Right renal pelvis (tissue), 4 donors: Measurements from ENCODE around the gene KCNJ10. TPM values are rescaled to one million over a fixed set of nuclear protein-coding genes. Genes with fewer than 3 reads are reported as not detected.
"Not testable (repeated sequence)": the region's sequence is repeated elsewhere in the genome, so short reads cannot be mapped to it uniquely, and the experiment has no call there.

Experiments used
- DNase-seq, 4 donors: peaks; one replicate each; pipeline ENCODE4 v3.0.0-alpha.2; 2013; ENCODE audit warnings: low read depth in 4 of 4, low spot score in 3 of 4, missing footprints in 1 of 4
- polyA plus RNA-seq, 4 donors: library from polyadenylated mRNA; unstranded; fragments of 120-200 nt; gene quantifications; one replicate each; pipeline ENCODE4 v1.2.1, GENCODE V29; 2013; ENCODE audit not compliant: insufficient read length in 4 of 4

The KCNJ10 gene
- 10 to 100 TPM; 24.5 to 33.1 (median 30.7) TPM for polyA plus RNA-seq

DNA sequence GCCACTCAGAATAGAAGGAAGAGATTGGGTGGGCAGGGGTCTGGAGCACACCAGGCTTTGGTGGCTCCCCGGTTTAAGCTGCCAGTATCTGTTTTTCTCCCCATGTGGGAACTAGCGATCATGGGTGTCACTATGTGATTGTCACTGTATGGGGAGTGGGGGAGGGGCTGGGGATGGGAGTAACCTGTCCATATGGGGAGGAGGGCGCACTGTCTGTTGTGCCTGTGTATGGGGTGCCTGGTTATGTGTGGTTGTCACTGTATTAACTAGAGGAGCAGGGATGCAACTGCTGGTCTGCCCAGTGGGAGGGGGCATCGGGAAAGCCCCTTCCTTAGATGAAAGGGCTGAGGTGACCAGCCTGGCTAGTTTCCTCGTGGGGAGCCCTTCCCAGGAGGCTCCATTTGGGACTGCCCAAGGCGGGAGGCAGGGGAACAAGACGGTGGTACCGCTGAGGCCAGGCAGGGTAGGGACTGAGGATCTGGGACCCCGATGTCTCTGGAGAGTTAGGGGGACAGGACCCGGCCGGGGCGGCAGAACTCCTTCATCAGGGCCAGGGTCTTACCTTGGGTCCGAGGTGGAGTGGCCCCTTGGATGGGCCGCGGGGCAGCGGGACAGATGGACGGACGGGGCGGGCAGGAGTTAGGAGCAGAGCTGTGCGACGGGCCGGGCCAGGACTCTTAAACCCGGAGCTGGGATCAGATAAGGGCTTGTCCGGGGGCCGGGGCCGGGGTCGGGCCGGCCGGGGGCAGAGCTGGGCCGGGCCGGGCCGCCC lies at the start of gene KCNJ10:
KCNJ10 (minus strand) TSS at position 701 of the 772 bp plus-strand sequence. CDS start 27,628 bp downstream, outside the sequence.
- no peak for DNase-seq

DNA sequence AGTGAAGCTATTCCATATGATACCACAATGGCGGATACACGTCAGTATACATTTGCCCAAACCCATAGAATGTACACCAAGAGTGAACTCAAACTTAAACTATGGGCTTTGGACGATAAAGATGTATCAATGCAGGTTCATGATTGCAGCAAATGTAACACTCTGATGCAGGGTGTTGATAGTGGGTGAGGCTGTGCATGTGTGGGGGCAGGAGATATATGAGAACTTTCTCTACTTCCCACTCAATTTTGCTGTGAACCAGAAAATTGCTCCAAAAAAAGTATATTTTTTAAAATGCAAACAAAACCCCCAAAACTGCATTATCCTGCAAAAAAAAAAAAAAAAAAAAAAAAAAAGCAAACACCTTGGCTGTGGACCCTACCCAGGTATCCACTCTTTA lies 49.0 kb upstream of the KCNJ10 start:
- no peak for DNase-seq

DNA sequence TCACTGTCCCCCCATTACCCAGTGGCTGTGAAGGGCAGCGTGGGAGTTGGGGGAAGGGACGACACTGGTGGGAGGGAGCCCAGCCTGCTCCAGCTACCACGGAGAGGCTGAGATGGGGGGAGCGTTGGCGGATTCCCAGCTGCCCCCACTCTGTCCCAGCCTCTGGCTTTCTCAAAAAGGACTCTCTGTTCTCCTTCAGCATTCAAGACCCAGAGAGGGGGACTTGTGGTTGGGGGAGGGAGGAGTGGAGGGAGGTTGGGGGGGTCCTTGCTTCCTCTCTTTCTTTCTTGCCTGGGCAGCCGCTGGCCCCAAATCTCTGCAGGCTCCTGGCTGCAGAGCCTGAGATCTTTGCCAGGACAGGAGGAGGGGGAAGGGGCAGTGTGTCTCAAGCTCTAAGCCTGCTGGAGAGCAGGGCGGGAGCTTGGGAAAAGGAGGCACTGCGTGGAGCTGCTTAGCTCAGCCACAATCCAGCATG lies 47.8 kb upstream of the KCNJ10 start:
- no peak for DNase-seq

DNA sequence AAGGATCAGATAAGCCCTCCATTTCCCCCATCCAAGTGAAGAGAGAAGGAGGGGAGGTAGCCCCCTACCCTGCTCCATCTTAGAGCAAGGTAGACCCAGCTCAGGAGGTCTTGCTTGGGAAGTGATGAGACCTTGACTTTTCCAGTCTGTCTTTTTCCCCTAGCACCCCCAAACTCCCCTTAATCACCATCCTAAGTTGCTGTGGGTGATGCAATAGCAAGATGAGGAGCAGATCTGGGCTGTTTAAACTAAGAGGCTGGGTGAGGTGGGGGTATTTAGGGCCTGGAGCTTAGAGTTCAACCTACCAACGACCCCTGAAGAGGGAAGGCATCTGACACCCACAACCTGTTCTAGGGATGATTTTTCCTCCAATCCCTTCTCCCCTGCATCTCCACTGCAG lies 47.3 kb upstream of the KCNJ10 start:
- no peak for DNase-seq

DNA sequence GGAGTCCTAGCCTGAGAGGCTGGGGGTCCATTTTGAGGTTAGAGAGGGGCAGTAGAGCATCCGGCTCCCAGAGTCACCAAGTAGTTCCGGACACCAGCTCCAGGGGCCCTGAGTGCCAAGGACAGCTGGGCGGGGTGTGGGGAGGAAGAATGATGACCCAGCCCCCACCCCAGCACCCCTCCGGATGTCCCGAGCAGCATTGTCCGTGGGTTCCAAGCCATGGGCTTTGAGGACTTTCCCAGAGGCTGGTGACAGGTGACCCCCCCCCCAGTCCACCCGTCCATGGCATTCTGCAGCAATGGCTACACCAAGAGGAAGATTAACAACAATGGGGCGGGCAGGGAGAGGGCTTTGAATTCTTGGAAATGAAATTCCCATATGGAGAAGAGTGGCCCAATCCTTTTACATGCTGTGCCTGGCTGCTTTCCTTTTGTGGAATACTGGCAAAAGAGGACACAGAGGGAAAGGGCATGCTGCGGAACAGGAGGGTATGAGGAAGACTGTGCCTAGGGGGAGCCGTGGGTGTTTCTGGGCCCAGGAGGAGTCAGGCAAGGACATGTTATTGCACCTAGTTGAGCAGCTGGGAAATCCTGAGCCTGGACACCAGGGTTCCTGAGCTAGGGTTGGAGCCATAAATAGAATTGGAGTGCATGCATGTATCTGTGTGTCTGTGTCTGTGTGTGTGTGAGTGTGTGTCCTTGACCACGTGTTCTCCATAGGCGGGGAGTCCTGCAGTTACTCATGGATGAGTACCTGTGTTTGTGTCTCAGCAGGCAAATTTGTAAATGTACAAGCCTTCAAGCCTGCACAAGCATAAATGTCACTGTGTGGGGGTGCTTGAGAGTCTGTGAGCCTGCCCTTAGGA lies 46.6 kb upstream of the KCNJ10 start:
- DNase-seq, result no peak

DNA sequence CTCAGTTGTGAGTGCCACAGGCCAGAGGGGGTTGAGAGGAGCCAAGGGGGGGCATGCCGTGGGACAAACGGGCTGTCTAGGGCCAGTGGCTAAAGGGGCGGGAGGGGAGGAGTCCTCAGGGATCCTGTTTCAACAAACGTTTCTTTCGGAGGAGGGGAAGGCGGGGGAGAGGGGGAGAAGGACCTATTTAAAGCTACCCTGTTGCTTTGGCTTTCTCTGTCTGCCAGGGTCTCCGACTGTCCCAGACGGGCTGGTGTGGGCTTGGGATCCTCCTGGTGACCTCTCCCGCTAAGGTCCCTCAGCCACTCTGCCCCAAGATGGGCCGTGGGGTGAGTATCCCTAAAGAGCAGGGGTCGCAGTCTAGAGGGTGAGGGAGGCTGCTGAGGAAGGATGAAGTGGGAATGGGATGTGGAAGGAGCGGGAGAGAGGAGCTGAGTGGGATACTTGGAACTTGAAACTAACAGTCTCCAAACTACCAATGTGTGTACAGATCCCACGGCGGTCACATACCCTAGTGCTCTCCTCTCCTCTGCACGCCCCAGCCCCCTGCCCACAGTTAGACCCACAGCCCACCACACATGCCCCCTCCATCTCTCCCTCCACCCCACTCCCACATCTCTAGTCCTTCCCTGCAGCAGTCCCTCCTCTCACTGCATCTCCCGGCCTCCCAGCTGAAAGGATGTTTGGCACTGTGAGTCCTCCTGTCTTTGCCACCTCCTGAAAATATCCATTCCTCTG lies 45.8 kb upstream of the KCNJ10 start, which contains the start of gene ATP1A2:
ATP1A2 (plus strand) TSS at position 215 of the 738 bp plus-strand sequence; CDS start at position 318, 103 bp downstream.
- DNase-seq, result no peak

DNA sequence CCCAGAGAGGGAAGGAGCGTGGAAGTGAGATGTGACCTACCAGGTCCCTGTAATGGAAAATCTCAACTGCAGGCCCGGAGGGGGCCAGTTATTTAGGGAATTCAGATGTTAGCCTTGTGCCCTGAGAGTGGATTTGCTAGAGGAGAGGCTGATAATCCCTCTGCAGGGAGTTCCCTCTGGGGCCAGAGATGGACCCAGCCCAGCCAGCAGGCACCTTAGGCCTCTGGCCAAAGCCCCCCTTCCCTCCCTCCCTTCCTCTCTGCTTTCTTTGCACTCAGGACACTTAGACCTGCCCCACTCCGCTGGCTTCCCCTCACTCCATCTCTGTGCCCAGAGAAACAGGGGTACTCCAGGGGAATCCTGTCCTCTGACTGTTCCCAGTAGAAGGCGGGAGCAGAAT lies 44.1 kb upstream of the KCNJ10 start:
- DNase-seq, result no peak

DNA sequence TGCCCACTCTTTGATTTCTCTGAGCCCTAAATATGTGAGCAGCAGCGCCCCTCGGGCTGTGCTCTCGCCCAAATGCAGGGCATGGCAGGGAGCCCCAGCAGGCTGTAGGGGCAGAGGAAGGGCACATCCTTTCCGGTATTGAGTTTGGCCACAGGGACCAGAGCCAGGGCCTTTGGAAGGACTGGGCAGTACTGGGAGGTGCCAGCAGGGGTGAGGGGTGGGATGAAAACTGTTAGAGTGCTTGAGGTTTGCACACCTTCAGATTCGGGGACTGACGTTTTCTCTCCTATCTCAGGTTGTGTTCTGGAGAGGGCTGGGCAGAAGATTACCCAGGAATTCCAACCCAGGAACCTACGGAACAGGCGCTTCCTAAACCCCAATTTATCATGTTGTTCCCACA lies 43.4 kb upstream of the KCNJ10 start:
- DNase-seq, result no peak

DNA sequence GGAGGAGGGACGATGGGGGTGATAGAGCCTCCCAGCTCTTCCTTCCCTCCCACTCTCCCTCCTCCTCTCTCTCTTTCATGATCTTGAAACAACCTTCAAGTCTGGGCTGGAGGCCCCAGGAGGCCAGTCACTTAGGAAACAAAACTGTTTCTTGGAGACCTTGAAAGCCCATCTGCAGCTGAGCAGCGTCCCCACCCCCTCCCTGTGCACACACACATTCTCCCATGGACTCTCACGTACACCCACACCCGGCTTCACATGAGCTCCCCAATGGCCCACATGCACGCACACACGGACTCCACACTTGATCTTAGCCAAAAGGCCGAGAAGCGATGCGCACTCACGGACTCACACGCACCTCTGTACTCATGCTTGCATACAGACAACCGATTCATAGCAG lies 42.4 kb upstream of the KCNJ10 start:
- no peak for DNase-seq

DNA sequence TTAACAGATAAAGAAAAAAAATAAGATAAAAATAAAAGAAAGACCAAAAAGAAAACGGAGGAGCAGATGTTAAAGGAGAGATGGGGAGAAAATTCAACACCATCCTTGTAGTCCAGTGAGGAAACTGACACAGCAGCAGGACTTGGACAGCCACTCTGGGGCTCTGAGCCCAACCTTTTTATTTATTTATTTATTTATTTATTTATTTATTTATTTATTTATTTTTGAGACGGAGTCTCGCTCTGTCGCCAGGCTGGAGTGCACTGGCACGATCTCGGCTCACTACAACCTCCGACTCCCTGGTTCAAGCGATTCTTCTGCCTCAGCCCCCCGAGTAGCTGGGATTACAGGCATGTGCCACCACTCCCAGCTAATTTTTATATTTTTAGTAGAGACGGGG lies 41.5 kb upstream of the KCNJ10 start:
- DNase-seq, result not testable (repeated sequence)

DNA sequence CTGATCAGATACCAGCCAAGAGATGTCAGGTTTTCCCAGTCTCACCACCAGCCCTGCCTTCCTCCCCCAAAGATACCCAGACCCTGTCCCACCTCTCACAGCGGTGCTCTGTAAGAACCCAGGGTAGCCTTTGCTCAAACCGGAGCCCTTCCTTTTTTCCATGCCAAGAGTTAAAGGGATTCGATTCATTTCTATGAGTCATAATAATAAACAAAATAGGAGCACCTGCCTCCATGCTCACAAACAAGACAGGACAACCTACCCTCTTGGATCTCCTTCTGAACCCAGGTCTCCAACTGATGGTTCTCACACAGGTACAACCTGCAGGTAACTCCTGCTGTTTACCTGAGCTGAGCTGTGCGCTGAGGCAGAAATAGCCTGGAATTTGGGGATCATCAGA lies 39.7 kb upstream of the KCNJ10 start:
- no peak for DNase-seq

DNA sequence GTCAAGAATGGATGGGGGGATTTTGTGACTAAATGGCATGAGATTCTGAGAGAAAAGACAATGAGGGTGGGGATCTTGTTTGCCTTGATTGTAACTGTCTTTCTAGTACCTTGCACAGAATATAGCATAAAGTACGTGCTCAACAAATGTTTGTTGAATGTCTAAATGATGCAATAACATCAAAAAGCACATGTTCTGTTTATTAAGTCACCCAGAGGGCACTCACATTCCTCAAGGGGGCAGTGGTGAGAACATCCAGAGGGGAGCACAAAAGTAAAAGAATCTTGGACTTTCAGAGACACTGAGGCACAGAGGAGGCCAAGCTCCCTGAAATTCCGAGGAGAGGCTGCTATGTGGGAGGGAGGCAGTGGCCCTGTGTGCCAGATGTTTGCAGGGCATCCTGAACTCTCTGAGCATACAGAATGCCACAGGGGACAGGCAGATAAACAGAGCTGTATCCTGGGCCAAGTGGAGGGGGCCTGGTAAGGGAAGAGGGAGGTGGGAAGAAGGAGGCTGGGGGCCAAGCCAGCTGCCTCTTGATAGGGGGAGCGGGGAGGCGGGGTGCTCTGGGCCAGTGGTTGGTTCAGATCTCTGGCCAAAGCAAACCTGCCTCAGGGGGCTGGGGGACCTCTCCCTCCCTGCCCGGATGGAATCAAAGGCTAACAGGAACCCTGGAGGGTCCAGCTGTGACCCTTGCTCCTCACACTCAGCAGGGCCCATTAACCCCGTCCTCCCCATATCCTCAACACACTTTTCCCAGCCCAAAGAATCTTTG lies 39.1 kb upstream of the KCNJ10 start:
- no peak for DNase-seq

DNA sequence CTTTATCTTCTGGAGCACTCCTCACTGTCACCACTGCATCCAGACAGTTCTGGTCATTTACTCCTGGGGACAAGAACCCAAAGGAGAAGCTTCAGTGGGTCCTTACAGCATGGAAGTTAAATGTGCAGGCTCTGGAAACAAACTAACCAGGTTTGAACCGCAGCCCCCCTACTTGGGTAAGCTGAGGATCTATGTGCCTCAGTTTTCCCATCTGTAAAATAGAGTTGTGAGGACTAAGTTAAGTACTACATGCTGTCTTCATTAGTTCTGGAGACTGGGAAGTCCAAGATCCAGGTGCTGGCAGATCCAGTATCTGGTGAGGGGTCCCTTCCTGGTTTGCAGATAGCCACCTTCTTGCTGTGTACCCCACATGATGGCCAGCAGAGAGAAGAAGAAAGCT lies 37.6 kb upstream of the KCNJ10 start:
- DNase-seq, result no peak

DNA sequence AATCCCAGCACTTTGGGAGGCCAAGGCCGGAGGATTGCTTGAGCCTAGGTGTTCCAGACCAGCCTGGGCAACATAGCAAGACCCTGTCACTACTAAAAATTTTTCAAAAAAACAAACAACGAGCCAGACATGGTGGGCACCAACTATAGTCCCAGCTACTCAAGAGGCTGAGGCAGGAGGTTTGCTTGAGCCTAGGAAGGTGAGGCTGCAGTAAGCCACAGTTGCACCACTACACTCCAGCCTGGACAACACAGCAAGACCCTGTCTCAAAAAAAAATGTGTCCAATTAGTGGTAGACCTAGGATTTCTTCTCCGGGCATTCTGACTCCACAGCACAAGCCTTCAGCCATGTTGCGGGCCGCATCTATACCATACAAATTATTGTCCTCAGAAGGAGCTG lies 35.2 kb upstream of the KCNJ10 start:
- no peak for DNase-seq

DNA sequence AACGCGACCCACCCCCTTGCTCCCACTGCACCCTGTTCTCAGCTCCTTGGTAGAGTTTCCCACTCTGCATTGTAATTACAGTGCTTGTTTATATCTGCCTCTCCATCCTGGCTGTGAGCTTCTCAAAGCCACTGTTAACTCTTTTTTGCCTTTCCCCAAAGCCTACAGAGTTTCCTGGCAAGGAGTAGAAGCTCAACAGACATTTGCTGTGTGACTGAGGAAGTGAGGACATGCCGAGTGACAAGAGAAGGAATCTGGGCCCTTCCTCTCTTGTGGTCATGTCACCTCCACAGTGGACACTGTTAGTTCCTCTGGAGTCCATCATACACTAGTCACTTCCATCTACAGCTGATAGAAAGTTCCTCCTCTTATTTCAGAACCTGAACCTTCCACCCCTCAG lies 34.5 kb upstream of the KCNJ10 start:
- no peak for DNase-seq

DNA sequence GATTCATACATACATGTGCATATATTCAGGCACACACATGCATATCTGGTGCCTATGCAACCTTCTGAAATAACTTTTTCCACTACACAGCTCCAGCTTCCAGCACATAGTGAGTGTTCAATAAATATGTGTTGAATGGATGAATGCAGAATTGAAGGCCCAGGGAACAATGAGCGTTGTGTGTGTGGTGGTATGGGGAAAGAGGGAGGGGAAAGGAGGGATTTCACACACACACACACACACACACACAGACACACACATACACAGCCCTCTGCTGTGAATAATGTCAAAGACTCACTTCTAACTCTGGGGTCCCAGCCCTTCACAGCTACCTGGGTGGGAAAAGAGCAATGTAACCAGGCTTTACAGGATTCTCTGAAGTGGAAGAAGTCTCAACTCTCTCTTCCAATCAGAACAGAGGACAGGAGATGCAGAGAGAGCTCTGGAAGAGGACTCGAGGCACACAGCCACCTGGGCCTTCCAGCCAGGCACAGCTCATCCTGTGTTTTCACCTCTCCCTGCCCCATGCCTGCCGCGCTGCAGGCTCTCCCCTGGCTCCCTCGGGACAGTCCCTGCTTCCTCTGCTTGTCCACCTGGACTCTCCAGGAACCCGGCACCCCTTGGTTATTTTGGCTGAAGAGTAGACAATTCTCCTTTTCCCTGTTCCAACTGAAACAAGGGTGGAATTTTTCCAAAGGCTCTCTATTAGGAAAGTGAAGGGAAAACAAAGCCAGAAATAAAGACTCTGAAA lies 33.9 kb upstream of the KCNJ10 start:
- DNase-seq, result no peak

DNA sequence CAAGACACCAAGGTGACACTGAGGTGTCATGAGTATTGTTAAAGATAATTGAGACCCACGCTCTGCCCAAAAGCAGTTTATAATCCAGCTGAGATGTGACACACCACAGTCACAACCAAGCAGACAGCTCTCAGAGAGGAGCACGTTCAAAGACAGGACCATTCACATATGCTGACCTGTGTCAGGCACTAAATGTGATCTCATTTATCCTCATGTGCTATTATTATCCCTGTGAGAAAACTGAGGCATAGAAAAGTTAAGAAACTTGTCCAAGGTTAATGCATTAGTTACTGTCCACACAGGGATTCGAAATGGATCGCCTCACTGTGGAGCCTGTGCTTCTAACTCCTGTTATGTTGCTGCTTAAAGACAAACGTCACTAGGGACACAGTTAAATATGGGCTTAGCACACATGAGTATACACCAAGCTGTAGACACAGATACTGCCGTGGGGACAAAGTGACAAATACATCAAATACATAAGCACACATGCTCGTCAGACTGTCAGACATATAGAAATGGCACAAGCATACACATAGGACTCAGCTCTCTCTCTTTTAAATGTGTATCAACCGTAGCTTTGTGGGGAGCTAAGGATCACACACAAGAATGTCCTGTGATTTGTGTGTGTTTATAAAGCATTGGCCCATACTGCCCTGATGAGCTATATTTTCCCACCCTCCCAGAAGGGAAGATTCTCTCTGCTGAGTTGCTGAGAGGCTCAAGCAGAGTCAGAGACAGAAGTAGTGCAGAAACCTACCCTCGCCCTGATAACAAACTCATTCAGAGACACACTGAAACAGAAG lies 32.0 kb upstream of the KCNJ10 start:
- DNase-seq, result no peak

DNA sequence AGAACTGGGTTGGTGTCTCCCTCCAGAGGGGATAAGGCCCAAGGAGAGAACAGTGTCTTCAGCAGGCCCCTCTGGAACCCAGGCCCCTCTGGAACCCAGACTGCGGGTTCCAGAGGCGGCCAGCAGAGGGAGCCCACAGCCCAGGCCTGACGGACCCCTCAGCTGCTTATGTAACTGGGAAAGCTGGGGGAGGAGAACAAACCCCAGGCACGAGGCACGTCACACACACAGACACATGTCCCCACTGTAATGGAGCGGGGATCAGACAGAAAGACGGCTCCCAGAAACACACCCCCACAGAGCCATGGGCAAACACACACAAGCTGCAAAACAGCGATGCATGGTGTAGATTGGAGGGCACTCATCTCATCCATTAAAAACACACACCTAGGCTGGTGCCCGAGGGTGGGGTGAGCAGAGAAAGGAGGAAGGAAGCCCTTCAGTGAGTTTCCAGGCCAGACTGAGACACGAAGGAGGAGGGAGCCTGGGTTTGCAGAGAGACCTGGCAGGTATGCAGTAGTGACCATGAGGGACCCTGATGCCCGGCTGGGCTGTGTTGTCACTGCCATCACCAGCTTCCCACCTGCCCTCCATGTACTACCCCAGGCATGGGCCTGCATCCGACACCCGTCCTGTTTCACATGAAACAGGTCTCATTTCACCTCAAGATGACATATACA lies 31.2 kb upstream of the KCNJ10 start:
- peak in 3 of 4 donors; percentile 72 to 76 (median 74) for DNase-seq
